Fibroblast of lung (primary cell): ENCODE data around the gene LARP4B. TPM values are rescaled to one million over a fixed set of nuclear protein-coding genes. Genes with fewer than 3 reads are reported as not detected.

Source experiments
- DNase-seq, 2 donors: peaks; one replicate each; pipeline versions ENCODE4 v3.0.0 to v3.0.0-alpha.2; 2010; ENCODE audit warnings: low read depth in 2 of 2
- H2AFZ ChIP-seq: 2 replicates; pipeline ENCODE4 v1.5.1; 2012; ENCODE audit warnings: low read length, control low read depth, inconsistent platforms
- H3K27ac ChIP-seq: 2 replicates; pipeline ENCODE4 v1.5.1; 2011; ENCODE audit warnings: low read length, control low read depth; ENCODE audit not compliant: insufficient read depth
- H3K27me3 ChIP-seq: 2 replicates; pipeline ENCODE4 v1.5.1; 2011; ENCODE audit warnings: mild to moderate bottlenecking, low read length; ENCODE audit not compliant: control insufficient read depth, insufficient read depth
- H3K36me3 ChIP-seq: 2 replicates; pipeline ENCODE4 v1.5.1; 2011; ENCODE audit warnings: low read length; ENCODE audit not compliant: control insufficient read depth, insufficient read depth
- H3K4me1 ChIP-seq: 2 replicates; pipeline ENCODE4 v1.5.1; 2011; ENCODE audit warnings: low read length; ENCODE audit not compliant: control insufficient read depth, insufficient read depth; ENCODE audit errors: extremely low read depth
- H3K4me2 ChIP-seq: 2 replicates; pipeline ENCODE4 v1.5.1; 2011; ENCODE audit warnings: low read length, control low read depth; ENCODE audit not compliant: insufficient read depth; ENCODE audit errors: extremely low read depth
- H3K4me3 ChIP-seq, 4 experiments: fragments of 200-600 bp in 1 of 4; sonication (generic) in 1 of 4; replicated peaks in 1 of 4; 2 replicates each; pipeline ENCODE4 v1.5.1; 2011 to 2016; ENCODE audit warnings: low read length in 4 of 4, low read depth in 3 of 4, mild to moderate bottlenecking in 3 of 4, control low read depth in 2 of 4, inconsistent platforms in 1 of 4, mixed read lengths in 1 of 4; ENCODE audit not compliant: insufficient read depth in 1 of 4; ENCODE audit errors: control extremely low read depth in 1 of 4
- H3K79me2 ChIP-seq: 2 replicates; pipeline ENCODE4 v1.5.1; 2012; ENCODE audit warnings: mild to moderate bottlenecking, low read length, inconsistent platforms; ENCODE audit not compliant: control insufficient read depth, insufficient read depth
- H3K9ac ChIP-seq: 2 replicates; pipeline ENCODE4 v1.5.1; 2011; ENCODE audit warnings: mild to moderate bottlenecking, low read length, control low read depth; ENCODE audit not compliant: insufficient read depth
- H3K9me3 ChIP-seq: 2 replicates; pipeline ENCODE4 v1.5.1; 2012; ENCODE audit warnings: low read depth, low read length; ENCODE audit not compliant: control insufficient read depth, insufficient read depth
- H4K20me1 ChIP-seq: 2 replicates; pipeline ENCODE4 v1.5.1; 2011; ENCODE audit warnings: low read length; ENCODE audit not compliant: control insufficient read depth, insufficient read depth; ENCODE audit errors: extremely low read depth
- EZH2 ChIP-seq: IDR thresholded peaks from 2 replicates; pipeline ENCODE4 v1.5.1; 2012; ENCODE audit warnings: low read length, control low read depth, mild to moderate bottlenecking; ENCODE audit errors: missing control alignments
- polyA plus RNA-seq, 2 donors: library from polyadenylated mRNA; depleted of rRNA in 1 of 2; stranded (reverse) in 1 of 2; unstranded in 1 of 2; fragments of >200 nt; gene quantifications; 2 replicates each; pipeline ENCODE4 v1.2.1, GENCODE V29; 2011 to 2012; ENCODE audit warnings: missing spikeins in 1 of 2
- total RNA-seq: library from RNA; depleted of rRNA; stranded (reverse); fragments of >200 nt; gene quantifications from 2 replicates; pipeline ENCODE4 v1.2.1, GENCODE V29; 2014
- TF ChIP-seq, protein P1 (sequence below), 2 donors: IDR thresholded peaks in 1 of 2; conservative IDR thresholded peaks in 1 of 2; 1 replicate in 1 of 2; 2 replicates in 1 of 2; pipeline ENCODE4 v1.5.1; 2011 to 2012; ENCODE audit warnings: low read length in 2 of 2, control low read depth in 1 of 2, inconsistent platforms in 1 of 2, low read depth in 1 of 2, mild to moderate bottlenecking in 1 of 2

LARP4B gene
- total and polyA plus RNA-seq, 2 donors (not counting 1 experiment from before 2014, with no cell fraction given) = 25.4 to 38.6 TPM

DNA sequence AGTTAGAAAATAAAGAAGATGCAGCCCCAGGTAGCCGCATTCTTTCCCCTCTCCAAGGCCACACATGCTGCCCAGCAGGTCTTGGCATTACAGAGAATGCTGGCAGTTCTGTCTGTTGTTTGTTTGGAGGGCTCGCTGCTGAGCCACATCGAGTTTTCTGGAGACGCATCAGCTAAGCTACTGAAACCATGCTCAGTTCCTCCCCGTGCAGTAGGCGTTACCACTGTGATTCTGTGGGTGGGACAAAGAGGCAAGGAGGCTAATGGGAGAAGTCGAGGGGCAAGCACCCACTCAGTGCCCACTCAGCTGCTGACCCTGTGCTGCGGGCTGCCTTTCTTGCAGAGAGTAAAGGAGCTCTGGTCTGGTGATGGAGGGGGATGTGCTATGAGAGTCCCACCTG is 41.3 kb upstream of the LARP4B start:
- no peak for TF ChIP-seq EZH2
- TF ChIP-seq, protein P1, sequence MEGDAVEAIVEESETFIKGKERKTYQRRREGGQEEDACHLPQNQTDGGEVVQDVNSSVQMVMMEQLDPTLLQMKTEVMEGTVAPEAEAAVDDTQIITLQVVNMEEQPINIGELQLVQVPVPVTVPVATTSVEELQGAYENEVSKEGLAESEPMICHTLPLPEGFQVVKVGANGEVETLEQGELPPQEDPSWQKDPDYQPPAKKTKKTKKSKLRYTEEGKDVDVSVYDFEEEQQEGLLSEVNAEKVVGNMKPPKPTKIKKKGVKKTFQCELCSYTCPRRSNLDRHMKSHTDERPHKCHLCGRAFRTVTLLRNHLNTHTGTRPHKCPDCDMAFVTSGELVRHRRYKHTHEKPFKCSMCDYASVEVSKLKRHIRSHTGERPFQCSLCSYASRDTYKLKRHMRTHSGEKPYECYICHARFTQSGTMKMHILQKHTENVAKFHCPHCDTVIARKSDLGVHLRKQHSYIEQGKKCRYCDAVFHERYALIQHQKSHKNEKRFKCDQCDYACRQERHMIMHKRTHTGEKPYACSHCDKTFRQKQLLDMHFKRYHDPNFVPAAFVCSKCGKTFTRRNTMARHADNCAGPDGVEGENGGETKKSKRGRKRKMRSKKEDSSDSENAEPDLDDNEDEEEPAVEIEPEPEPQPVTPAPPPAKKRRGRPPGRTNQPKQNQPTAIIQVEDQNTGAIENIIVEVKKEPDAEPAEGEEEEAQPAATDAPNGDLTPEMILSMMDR (conservative IDR thresholded peaks at IDR 0.05 in 1 of 2, IDR thresholded peaks at IDR 0.05 in 1 of 2; ENCODE audit: low read depth in 1 of 2, low read length in 2 of 2) = no peak
- H3K9ac ChIP-seq = no peak overlapping the region
- no peak overlapping the region for H3K27ac ChIP-seq
- H2AFZ ChIP-seq = no peak overlapping the region
- H3K27me3 ChIP-seq = no peaks in the 10 kb centered on the region
- no peaks in the 10 kb centered on the region for H4K20me1 ChIP-seq
- no peak for DNase-seq
- no peak overlapping the region for H3K4me2 ChIP-seq
- H3K36me3 ChIP-seq = no peaks in the 10 kb centered on the region
- no peaks in the 10 kb centered on the region for H3K9me3 ChIP-seq
- no peaks in the 10 kb centered on the region for H3K79me2 ChIP-seq
- peaks cover 4% of the 10 kb centered on the region for H3K4me1 ChIP-seq
- no peak overlapping the region for H3K4me3 ChIP-seq

DNA sequence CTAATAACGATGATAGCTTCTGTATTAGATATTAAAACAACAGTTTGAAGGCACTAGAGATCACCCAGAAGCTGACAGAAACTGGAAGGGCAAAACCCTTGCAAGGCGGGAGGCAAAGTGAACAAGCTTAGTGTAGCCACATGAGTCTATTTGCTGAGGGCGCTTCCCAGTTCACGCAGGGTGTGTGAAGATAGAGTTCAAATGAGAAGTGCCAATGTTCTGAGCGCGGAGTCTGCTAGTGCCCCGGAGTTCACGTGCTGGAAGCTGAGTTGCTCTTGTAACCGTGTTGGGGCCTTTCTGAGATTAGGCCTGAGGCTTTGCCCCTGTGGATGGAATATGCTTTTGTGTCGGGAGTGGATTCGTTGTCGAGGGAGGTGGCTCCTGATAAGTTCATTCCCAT is 40.1 kb upstream of the LARP4B start:
- Histone ChIP-seq H3K9ac (no peak overlapping the region), H2AFZ (no peak overlapping the region), H3K4me2 (no peak overlapping the region)

DNA sequence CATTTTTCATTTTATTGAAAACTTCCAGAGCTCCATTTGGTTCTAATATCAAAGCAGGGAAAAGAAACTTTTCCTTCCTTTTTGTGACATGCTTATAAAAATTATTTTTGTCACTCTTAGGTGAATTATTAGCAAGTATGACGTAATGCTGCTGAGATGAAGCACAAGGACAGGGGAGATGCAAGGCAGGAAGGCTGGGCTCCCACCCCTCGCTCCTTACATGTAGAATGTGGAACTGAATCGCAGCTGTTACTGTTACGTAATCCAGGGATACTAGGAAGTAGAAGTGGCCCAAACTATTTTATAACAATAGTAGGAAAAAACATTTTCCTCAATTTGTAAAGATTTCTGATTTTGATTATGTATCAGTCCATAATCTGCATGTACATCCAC is 39.6 kb upstream of the LARP4B start:
- H3K9me3 ChIP-seq = no peaks in the 10 kb centered on the region
- no peaks in the 10 kb centered on the region for H3K79me2 ChIP-seq
- H3K4me3 ChIP-seq = no peak overlapping the region
- no peak overlapping the region for H2AFZ ChIP-seq
- peak in 1 of 2 donors; percentile 52 for DNase-seq
- H3K4me1 ChIP-seq = peaks cover 4% of the 10 kb centered on the region
- H3K27me3 ChIP-seq = no peaks in the 10 kb centered on the region
- H3K36me3 ChIP-seq = no peaks in the 10 kb centered on the region
- no peak overlapping the region for H3K27ac ChIP-seq
- no peak for TF ChIP-seq EZH2
- H3K4me2 ChIP-seq = peak overlapping the region; percentile 69
- no peak overlapping the region for H3K9ac ChIP-seq
- no peaks in the 10 kb centered on the region for H4K20me1 ChIP-seq

More for the DNA sequence above, 40.1 kb upstream of the LARP4B start:
- no peaks in the 10 kb centered on the region for H3K9me3 ChIP-seq
- no peak for TF ChIP-seq EZH2
- TF ChIP-seq, protein P1 (conservative IDR thresholded peaks at IDR 0.05 in 1 of 2, IDR thresholded peaks at IDR 0.05 in 1 of 2; ENCODE audit: low read depth in 1 of 2, low read length in 2 of 2) = no peak
- no peaks in the 10 kb centered on the region for H4K20me1 ChIP-seq
- no peaks in the 10 kb centered on the region for H3K36me3 ChIP-seq
- H3K27me3 ChIP-seq = no peaks in the 10 kb centered on the region
- no peaks in the 10 kb centered on the region for H3K79me2 ChIP-seq
- H3K4me1 ChIP-seq = peaks cover 4% of the 10 kb centered on the region
- H3K27ac ChIP-seq = no peak overlapping the region
- no peak for DNase-seq
- no peak overlapping the region for H3K4me3 ChIP-seq
